HEK293 (cell line): ENCODE data around the gene HBG2.

ENCODE experiments used
- CTCF ChIA-PET: fragments of 350-600 bp; formaldehyde crosslinking; extraction: SDS; loops from one replicate; lab custom pipeline; 2021; ENCODE audit warnings: antibody characterized with exemption; lab: Yijun Ruan, JAX
- POLR2A ChIA-PET: fragments of 300-600 bp; formaldehyde crosslinking; extraction: SDS; loops from one replicate; lab custom pipeline; 2020; ENCODE audit warnings: antibody characterized with exemption, inconsistent platforms; lab: Yijun Ruan, JAX
- H3K27ac ChIP-seq: fragments of 200-500 bp; sonication (Bioruptor generic); 2 replicates; pipeline ENCODE4 v1.5.1; 2014; ENCODE audit warnings: low read depth, low read length, control low read depth, inconsistent platforms; ENCODE audit errors: extremely low read depth
- H3K36me3 ChIP-seq, 2 experiments: fragments of 200-500 bp in 1 of 2; sonication (Bioruptor generic) in 1 of 2; 1 replicate in 1 of 2; 2 replicates in 1 of 2; pipeline ENCODE4 v1.5.1; 2014 to 2017; ENCODE audit warnings: inconsistent platforms in 2 of 2, low read length in 2 of 2; ENCODE audit not compliant: control insufficient read depth in 2 of 2, insufficient read depth in 1 of 2
- H3K4me1 ChIP-seq: fragments of 200-500 bp; sonication (Bioruptor generic); 2 replicates; pipeline ENCODE4 v1.5.1; 2014; ENCODE audit warnings: mild to moderate bottlenecking, low read length, inconsistent platforms; ENCODE audit not compliant: control insufficient read depth, insufficient read depth
- H3K4me3 ChIP-seq: 2 replicates; pipeline ENCODE4 v1.5.1; 2011; ENCODE audit warnings: low read depth, mild to moderate bottlenecking, control low read depth, low read length, moderate library complexity
- H3K9me3 ChIP-seq: fragments of 200-500 bp; sonication (Bioruptor generic); 2 replicates; pipeline ENCODE4 v1.5.1; 2014; ENCODE audit warnings: low read depth, low read length, inconsistent platforms; ENCODE audit not compliant: control insufficient read depth, insufficient read depth
- BCL11A ChIP-seq: fragments of 450-650 bp; formaldehyde crosslinking; IDR thresholded peaks from 2 replicates; pipeline ENCODE4 v1.5.1; 2016; ENCODE audit warnings: low read depth, missing biosample characterization, missing genetic modification characterization
- HOXA7 ChIP-seq: sonication (generic); formaldehyde crosslinking; IDR thresholded peaks from 2 replicates; pipeline ENCODE4 v1.8.1; 2022; ENCODE audit warnings: missing genetic modification reagents, borderline replicate concordance
- OSR2 ChIP-seq: fragments of 450-650 bp; formaldehyde crosslinking; IDR thresholded peaks from 2 replicates; pipeline ENCODE4 v1.5.1; 2016; ENCODE audit warnings: missing biosample characterization, missing genetic modification characterization
- SCRT2 ChIP-seq: fragments of 450-650 bp; formaldehyde crosslinking; IDR thresholded peaks from 2 replicates; pipeline ENCODE4 v1.5.1; 2016; ENCODE audit warnings: missing biosample characterization, missing genetic modification characterization
- YY1 ChIP-seq: fragments of 450-650 bp; formaldehyde crosslinking; IDR thresholded peaks from 2 replicates; pipeline ENCODE4 v1.5.1; 2018; ENCODE audit warnings: missing biosample characterization, missing genetic modification characterization
- YY2 ChIP-seq: fragments of 450-650 bp; formaldehyde crosslinking; IDR thresholded peaks from 2 replicates; pipeline ENCODE4 v1.5.1; 2016; ENCODE audit warnings: missing biosample characterization, missing genetic modification characterization
- ZNF341 ChIP-seq: fragments of 450-650 bp; formaldehyde crosslinking; IDR thresholded peaks from 2 replicates; pipeline ENCODE4; 2016; ENCODE audit warnings: low read depth, missing biosample characterization, missing genetic modification characterization
- ZNF350 ChIP-seq: fragments of 450-650 bp; formaldehyde crosslinking; IDR thresholded peaks from 2 replicates; pipeline ENCODE4 v1.5.0; 2017; ENCODE audit warnings: missing biosample characterization, mild to moderate bottlenecking, missing genetic modification characterization
- ZNF354C ChIP-seq: fragments of 450-650 bp; formaldehyde crosslinking; IDR thresholded peaks from 2 replicates; pipeline ENCODE4 v1.5.1; 2016; ENCODE audit warnings: missing biosample characterization, missing genetic modification characterization, low read depth, borderline replicate concordance
- ZNF362 ChIP-seq: fragments of 450-650 bp; formaldehyde crosslinking; IDR thresholded peaks from 2 replicates; pipeline ENCODE4 v1.5.1; 2016; ENCODE audit warnings: missing biosample characterization, missing genetic modification characterization
- ZNF391 ChIP-seq: fragments of 450-650 bp; formaldehyde crosslinking; IDR thresholded peaks from 2 replicates; pipeline ENCODE4 v1.5.1; 2016; ENCODE audit warnings: low read depth, missing biosample characterization, missing genetic modification characterization, borderline replicate concordance
- ZNF501 ChIP-seq: fragments of 450-650 bp; formaldehyde crosslinking; IDR thresholded peaks from 2 replicates; pipeline ENCODE4 v1.5.1; 2016; ENCODE audit warnings: missing biosample characterization, missing genetic modification characterization
- ZNF571 ChIP-seq: fragments of 450-650 bp; formaldehyde crosslinking; IDR thresholded peaks from 2 replicates; pipeline ENCODE4 v1.5.0; 2017; ENCODE audit warnings: missing biosample characterization, missing genetic modification characterization
- ZNF610 ChIP-seq: fragments of 450-650 bp; formaldehyde crosslinking; IDR thresholded peaks from 2 replicates; pipeline ENCODE4 v1.5.1; 2016; ENCODE audit warnings: missing biosample characterization, missing genetic modification characterization, borderline replicate concordance
- ZSCAN16 ChIP-seq: fragments of 450-650 bp; formaldehyde crosslinking; IDR thresholded peaks from 2 replicates; pipeline ENCODE4 v1.5.1; 2016; ENCODE audit warnings: missing biosample characterization, missing genetic modification characterization
- TF ChIP-seq, protein P1 (sequence below): fragments of 450-650 bp; formaldehyde crosslinking; IDR thresholded peaks from 2 replicates; pipeline ENCODE4 v1.5.1; 2016; ENCODE audit warnings: missing biosample characterization, missing genetic modification characterization
- TF ChIP-seq, protein P2 (sequence below): fragments of 450-650 bp; formaldehyde crosslinking; IDR thresholded peaks from 2 replicates; pipeline ENCODE4 v1.5.1; 2016; ENCODE audit warnings: missing biosample characterization, missing genetic modification characterization
- TF ChIP-seq, protein P3 (sequence below): fragments of 450-650 bp; formaldehyde crosslinking; IDR thresholded peaks from 2 replicates; pipeline ENCODE4 v1.5.1; 2016; ENCODE audit warnings: missing biosample characterization, missing genetic modification characterization, low read depth
- TF ChIP-seq, protein P4 (sequence below): fragments of 450-650 bp; formaldehyde crosslinking; IDR thresholded peaks from 2 replicates; pipeline ENCODE4; 2016; ENCODE audit warnings: missing biosample characterization, missing genetic modification characterization
- TF ChIP-seq, protein P5 (sequence below): fragments of 450-650 bp; formaldehyde crosslinking; IDR thresholded peaks from 2 replicates; pipeline ENCODE4 v1.5.1; 2016; ENCODE audit warnings: missing biosample characterization, missing genetic modification characterization

HBG2 gene

GRCh38 chr11:5225480-5225871, 29.1 kb downstream of the HBG2 start:
- ChIA-PET POLR2A (no interaction called here), CTCF (no interaction called here)
- Histone ChIP-seq H3K36me3 (no peaks in the 10 kb centered on the region), H3K4me3 (no peak overlapping the region), H3K4me1 (no peaks in the 10 kb centered on the region), H3K9me3 (no peaks in the 10 kb centered on the region), H3K27ac (no peak overlapping the region)
- TF ChIP-seq, protein P1, sequence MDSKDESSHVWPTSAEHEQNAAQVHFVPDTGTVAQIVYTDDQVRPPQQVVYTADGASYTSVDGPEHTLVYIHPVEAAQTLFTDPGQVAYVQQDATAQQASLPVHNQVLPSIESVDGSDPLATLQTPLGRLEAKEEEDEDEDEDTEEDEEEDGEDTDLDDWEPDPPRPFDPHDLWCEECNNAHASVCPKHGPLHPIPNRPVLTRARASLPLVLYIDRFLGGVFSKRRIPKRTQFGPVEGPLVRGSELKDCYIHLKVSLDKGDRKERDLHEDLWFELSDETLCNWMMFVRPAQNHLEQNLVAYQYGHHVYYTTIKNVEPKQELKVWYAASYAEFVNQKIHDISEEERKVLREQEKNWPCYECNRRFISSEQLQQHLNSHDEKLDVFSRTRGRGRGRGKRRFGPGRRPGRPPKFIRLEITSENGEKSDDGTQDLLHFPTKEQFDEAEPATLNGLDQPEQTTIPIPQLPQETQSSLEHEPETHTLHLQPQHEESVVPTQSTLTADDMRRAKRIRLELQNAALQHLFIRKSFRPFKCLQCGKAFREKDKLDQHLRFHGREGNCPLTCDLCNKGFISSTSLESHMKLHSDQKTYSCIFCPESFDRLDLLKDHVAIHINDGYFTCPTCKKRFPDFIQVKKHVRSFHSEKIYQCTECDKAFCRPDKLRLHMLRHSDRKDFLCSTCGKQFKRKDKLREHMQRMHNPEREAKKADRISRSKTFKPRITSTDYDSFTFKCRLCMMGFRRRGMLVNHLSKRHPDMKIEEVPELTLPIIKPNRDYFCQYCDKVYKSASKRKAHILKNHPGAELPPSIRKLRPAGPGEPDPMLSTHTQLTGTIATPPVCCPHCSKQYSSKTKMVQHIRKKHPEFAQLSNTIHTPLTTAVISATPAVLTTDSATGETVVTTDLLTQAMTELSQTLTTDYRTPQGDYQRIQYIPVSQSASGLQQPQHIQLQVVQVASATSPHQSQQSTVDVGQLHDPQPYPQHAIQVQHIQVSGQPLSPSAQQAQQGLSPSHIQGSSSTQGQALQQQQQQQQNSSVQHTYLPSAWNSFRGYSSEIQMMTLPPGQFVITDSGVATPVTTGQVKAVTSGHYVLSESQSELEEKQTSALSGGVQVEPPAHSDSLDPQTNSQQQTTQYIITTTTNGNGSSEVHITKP (tag by site-specific recombination), result no peak
- TF ChIP-seq OSR2 (no peak), ZNF354C (tag by site-specific recombination) (no peak), ZNF501 (tag by site-specific recombination) (no peak), ZNF350 (tag by site-specific recombination) (no peak), HOXA7 (CRISPR knock-in tag) (no peak), BCL11A (tag by site-specific recombination) (no peak), ZNF610 (tag by site-specific recombination) (no peak), ZNF341 (tag by site-specific recombination) (no peak), SCRT2 (no peak), YY2 (tag by site-specific recombination) (no peak), YY1 (no peak), ZSCAN16 (no peak), ZNF391 (no peak), ZNF362 (tag by site-specific recombination) (no peak), ZNF571 (tag by site-specific recombination) (no peak)
- TF ChIP-seq, protein P2, sequence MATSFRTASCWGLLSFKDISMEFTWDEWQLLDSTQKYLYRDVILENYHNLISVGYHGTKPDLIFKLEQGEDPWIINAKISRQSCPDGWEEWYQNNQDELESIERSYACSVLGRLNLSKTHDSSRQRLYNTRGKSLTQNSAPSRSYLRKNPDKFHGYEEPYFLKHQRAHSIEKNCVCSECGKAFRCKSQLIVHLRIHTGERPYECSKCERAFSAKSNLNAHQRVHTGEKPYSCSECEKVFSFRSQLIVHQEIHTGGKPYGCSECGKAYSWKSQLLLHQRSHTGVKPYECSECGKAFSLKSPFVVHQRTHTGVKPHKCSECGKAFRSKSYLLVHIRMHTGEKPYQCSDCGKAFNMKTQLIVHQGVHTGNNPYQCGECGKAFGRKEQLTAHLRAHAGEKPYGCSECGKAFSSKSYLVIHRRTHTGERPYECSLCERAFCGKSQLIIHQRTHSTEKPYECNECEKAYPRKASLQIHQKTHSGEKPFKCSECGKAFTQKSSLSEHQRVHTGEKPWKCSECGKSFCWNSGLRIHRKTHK (tag by site-specific recombination), result no peak
- TF ChIP-seq, protein P3, sequence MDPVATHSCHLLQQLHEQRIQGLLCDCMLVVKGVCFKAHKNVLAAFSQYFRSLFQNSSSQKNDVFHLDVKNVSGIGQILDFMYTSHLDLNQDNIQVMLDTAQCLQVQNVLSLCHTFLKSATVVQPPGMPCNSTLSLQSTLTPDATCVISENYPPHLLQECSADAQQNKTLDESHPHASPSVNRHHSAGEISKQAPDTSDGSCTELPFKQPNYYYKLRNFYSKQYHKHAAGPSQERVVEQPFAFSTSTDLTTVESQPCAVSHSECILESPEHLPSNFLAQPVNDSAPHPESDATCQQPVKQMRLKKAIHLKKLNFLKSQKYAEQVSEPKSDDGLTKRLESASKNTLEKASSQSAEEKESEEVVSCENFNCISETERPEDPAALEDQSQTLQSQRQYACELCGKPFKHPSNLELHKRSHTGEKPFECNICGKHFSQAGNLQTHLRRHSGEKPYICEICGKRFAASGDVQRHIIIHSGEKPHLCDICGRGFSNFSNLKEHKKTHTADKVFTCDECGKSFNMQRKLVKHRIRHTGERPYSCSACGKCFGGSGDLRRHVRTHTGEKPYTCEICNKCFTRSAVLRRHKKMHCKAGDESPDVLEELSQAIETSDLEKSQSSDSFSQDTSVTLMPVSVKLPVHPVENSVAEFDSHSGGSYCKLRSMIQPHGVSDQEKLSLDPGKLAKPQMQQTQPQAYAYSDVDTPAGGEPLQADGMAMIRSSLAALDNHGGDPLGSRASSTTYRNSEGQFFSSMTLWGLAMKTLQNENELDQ (tag by site-specific recombination), result no peak
- TF ChIP-seq, protein P4, sequence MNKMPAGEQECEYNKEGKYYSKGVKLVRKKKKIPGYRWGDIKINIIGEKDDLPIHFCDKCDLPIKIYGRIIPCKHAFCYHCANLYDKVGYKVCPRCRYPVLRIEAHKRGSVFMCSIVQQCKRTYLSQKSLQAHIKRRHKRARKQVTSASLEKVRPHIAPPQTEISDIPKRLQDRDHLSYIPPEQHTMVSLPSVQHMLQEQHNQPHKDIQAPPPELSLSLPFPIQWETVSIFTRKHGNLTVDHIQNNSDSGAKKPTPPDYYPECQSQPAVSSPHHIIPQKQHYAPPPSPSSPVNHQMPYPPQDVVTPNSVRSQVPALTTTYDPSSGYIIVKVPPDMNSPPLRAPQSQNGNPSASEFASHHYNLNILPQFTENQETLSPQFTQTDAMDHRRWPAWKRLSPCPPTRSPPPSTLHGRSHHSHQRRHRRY (tag by site-specific recombination), result no peak
- TF ChIP-seq, protein P5, sequence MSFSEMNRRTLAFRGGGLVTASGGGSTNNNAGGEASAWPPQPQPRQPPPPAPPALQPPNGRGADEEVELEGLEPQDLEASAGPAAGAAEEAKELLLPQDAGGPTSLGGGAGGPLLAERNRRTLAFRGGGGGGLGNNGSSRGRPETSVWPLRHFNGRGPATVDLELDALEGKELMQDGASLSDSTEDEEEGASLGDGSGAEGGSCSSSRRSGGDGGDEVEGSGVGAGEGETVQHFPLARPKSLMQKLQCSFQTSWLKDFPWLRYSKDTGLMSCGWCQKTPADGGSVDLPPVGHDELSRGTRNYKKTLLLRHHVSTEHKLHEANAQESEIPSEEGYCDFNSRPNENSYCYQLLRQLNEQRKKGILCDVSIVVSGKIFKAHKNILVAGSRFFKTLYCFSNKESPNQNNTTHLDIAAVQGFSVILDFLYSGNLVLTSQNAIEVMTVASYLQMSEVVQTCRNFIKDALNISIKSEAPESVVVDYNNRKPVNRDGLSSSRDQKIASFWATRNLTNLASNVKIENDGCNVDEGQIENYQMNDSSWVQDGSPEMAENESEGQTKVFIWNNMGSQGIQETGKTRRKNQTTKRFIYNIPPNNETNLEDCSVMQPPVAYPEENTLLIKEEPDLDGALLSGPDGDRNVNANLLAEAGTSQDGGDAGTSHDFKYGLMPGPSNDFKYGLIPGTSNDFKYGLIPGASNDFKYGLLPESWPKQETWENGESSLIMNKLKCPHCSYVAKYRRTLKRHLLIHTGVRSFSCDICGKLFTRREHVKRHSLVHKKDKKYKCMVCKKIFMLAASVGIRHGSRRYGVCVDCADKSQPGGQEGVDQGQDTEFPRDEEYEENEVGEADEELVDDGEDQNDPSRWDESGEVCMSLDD, result no peak
- TF ChIP-seq, all 188 proteins: peak for 0
